ENCODE measurements around the gene LIN28B.

GRCh38 chr6:105043979-105044378, 87.1 kb downstream of the LIN28B start:
- TF ChIP-seq CTCF (IDR thresholded peaks at IDR 0.05) = no peak
- TF ChIP-seq POLR2A (IDR thresholded peaks at IDR 0.05) = no peak

Measured in lower leg skin (tissue), 3 donors.